ENCODE results near the gene NPTXR. TPM values are rescaled to one million over a fixed set of nuclear protein-coding genes. Genes with fewer than 3 reads are reported as not detected.

The NPTXR gene
- total and polyA plus RNA-seq, 2 experiments from 2014 or later = 0.99 to 2.7 TPM

DNA sequence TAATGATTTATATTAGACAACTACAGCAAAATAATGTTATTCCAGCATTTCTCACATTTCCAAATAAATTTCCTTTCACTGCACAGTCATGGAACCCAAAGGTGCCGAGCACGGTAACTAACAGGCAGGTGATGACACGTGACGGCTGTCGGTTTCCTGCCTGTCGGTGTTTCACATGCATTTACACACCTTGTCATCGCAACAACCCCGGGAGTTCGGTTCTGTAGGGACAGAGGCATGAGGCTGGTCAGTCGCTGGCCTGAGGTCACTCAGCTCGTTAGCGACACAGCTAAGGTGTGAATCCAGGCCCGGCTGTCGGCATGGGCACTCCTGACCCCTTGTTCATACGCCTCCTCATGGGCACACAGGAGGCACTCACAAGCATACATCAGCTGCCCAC is 59.8 kb downstream of the NPTXR start:
- Histone ChIP-seq H3K36me3 (ENCODE audit: low read depth) (no peaks in the 10 kb centered on the region), H3K4me2 (ENCODE audit: unreplicated experiment) (no peak overlapping the region), H3K9me3 (ENCODE audit: low read depth) (no peaks in the 10 kb centered on the region), H3K9me2 (ENCODE audit: insufficient read depth) (no peaks in the 10 kb centered on the region), H3K9ac (no peak overlapping the region), H3K27me3 (replicated peaks; ENCODE audit: insufficient read depth) (no peaks in the 10 kb centered on the region), H3K4me3 (no peak overlapping the region), H2AFZ (no peak overlapping the region), H4K20me1 (ENCODE audit: insufficient read depth) (no peaks in the 10 kb centered on the region), H3F3A (ENCODE audit: insufficient read depth) (peaks cover 12% of the 10 kb centered on the region), H3K4me1 (ENCODE audit: insufficient read depth) (peaks cover 18% of the 10 kb centered on the region), H3K27ac (no peak overlapping the region), H3K79me2 (ENCODE audit: insufficient read depth) (no peaks in the 10 kb centered on the region)
- in situ Hi-C loops (cut with MboI) = no loop called here
- WGBS, 2 experiments (ENCODE audit: low coverage in 1 of 2, low lambda C conversion rate in 2 of 2, missing lambda C conversion rate in 2 of 2) = 97 to 98% methylated on average over 15 of the region's 15 CpGs
- TF ChIP-seq EZH2 (IDR thresholded peaks at IDR 0.05; ENCODE audit: insufficient read depth, poor library complexity, severe bottlenecking) (no peak), EZH2phosphoT487 (IDR thresholded peaks at IDR 0.05; ENCODE audit: insufficient read depth, low read depth) (no peak)
- no peak for DNase-seq

- no peaks in the 10 kb centered on the region for H3K27me3 ChIP-seq (replicated peaks; ENCODE audit: insufficient read depth)
- no peaks in the 10 kb centered on the region for H4K20me1 ChIP-seq (ENCODE audit: insufficient read depth)
- WGBS, 2 experiments (ENCODE audit: low coverage in 1 of 2, low lambda C conversion rate in 2 of 2, missing lambda C conversion rate in 2 of 2) = 42 to 45% methylated on average over 7 to 14 of the region's 14 CpGs
- no peak for DNase-seq
- H3K4me3 ChIP-seq = no peak overlapping the region
- 0 out of 2 replicates have a peak overlapping the region, but pooled peaks have one; percentile 18 for H3K9ac ChIP-seq
- no peaks in the 10 kb centered on the region for H3K9me3 ChIP-seq (ENCODE audit: low read depth)
- TF ChIP-seq EZH2phosphoT487 (IDR thresholded peaks at IDR 0.05; ENCODE audit: insufficient read depth, low read depth) (no peak), EZH2 (IDR thresholded peaks at IDR 0.05; ENCODE audit: insufficient read depth, poor library complexity, severe bottlenecking) (no peak)
- H3K27ac ChIP-seq = 0 out of 2 replicates have a peak overlapping the region, but pooled peaks have one; percentile 48
- peaks cover 9% of the 10 kb centered on the region for H3K4me1 ChIP-seq (ENCODE audit: insufficient read depth)
- H3K4me2 ChIP-seq (ENCODE audit: unreplicated experiment) = no peak overlapping the region
- in situ Hi-C loops (cut with MboI) = no loop called here
- H3F3A ChIP-seq (ENCODE audit: insufficient read depth) = peaks cover 7% of the 10 kb centered on the region; the same call in 1 of the 2 replicates
- H3K9me2 ChIP-seq (ENCODE audit: insufficient read depth) = no peaks in the 10 kb centered on the region
- H3K79me2 ChIP-seq (ENCODE audit: insufficient read depth) = no peaks in the 10 kb centered on the region
- peak overlapping the region; percentile 73; the same call in 1 of the 2 replicates for H2AFZ ChIP-seq
- H3K36me3 ChIP-seq (ENCODE audit: low read depth) = no peaks in the 10 kb centered on the region
Observed at GRCh38 chr22:38783095-38783615, 60.7 kb downstream of the NPTXR start.

DNA sequence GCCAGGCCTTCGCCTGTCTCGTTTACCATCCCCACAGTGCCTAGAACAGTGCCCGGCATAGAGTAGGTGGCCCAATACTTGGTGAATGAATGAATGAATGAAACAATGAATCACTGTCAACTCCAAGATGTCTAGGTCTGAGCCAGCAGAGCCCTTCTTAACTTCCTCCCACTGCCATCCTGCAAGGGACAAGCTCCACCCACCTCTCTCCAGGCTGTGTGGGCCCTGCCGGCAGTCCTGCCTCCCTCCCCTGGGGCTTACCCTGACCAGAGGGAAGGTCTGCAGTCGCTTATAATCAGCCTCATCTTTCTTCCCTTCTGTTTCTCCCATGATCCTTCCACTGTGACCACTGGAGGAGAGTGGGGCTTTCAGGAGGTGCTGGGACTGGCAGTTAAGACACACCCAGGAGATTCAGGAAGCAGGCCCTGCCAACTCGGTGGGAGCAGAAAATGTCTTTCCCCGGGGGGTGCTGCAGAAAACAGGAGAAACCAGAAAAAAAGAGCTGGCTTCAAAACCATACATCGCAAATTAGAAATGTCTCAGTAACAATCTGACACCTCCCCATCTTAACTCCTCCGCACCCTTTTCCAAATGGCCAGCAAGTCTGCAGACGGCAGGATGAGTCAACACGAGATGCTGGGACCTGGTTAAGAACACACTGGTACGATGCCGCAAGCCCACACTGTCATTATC is 61.3 kb downstream of the NPTXR start:
- H3K27me3 ChIP-seq (replicated peaks; ENCODE audit: insufficient read depth) = no peaks in the 10 kb centered on the region
- no peaks in the 10 kb centered on the region for H3K9me3 ChIP-seq (ENCODE audit: low read depth)
- DNase-seq = peak; percentile 84
- TF ChIP-seq EZH2 (IDR thresholded peaks at IDR 0.05; ENCODE audit: insufficient read depth, poor library complexity, severe bottlenecking) (no peak), EZH2phosphoT487 (IDR thresholded peaks at IDR 0.05; ENCODE audit: insufficient read depth, low read depth) (no peak)
- peak overlapping the region; percentile 48 for H3K27ac ChIP-seq
- in situ Hi-C loops (cut with MboI) = no loop called here
- H3K9ac ChIP-seq = 0 out of 2 replicates have a peak overlapping the region, but pooled peaks have one; percentile 18
- no peak overlapping the region for H3K4me3 ChIP-seq
- H2AFZ ChIP-seq = peak overlapping the region; percentile 73
- H4K20me1 ChIP-seq (ENCODE audit: insufficient read depth) = no peaks in the 10 kb centered on the region
- peak overlapping the region; percentile 24 for H3K4me2 ChIP-seq (ENCODE audit: unreplicated experiment)
- no peaks in the 10 kb centered on the region for H3K79me2 ChIP-seq (ENCODE audit: insufficient read depth)
- no peaks in the 10 kb centered on the region for H3K36me3 ChIP-seq (ENCODE audit: low read depth)
- peaks cover 5% of the 10 kb centered on the region for H3K4me1 ChIP-seq (ENCODE audit: insufficient read depth)
- H3F3A ChIP-seq (ENCODE audit: insufficient read depth) = peaks cover 7% of the 10 kb centered on the region; the same call in 1 of the 2 replicates
- H3K9me2 ChIP-seq (ENCODE audit: insufficient read depth) = no peaks in the 10 kb centered on the region
- WGBS, 2 experiments (ENCODE audit: low coverage in 1 of 2, low lambda C conversion rate in 2 of 2, missing lambda C conversion rate in 2 of 2) = 62 to 66% methylated on average over 13 of the region's 13 CpGs

- H3K9ac ChIP-seq = no peak overlapping the region
- H3K27ac ChIP-seq = no peak overlapping the region
- H3K9me3 ChIP-seq (ENCODE audit: low read depth) = no peaks in the 10 kb centered on the region
- no peak overlapping the region for H2AFZ ChIP-seq
- no peak for TF ChIP-seq EZH2 (IDR thresholded peaks at IDR 0.05; ENCODE audit: insufficient read depth, poor library complexity, severe bottlenecking)
- no peak for TF ChIP-seq EZH2phosphoT487 (IDR thresholded peaks at IDR 0.05; ENCODE audit: insufficient read depth, low read depth)
- H3K4me2 ChIP-seq (ENCODE audit: unreplicated experiment) = no peak overlapping the region
- in situ Hi-C loops (cut with MboI) = no loop called here
- WGBS, 2 experiments (ENCODE audit: low coverage in 1 of 2, low lambda C conversion rate in 2 of 2, missing lambda C conversion rate in 2 of 2) = 73 to 77% methylated on average over 9 to 13 of the region's 13 CpGs
- H3F3A ChIP-seq (ENCODE audit: insufficient read depth) = peaks cover 7% of the 10 kb centered on the region; the same call in 1 of the 2 replicates
- H3K36me3 ChIP-seq (ENCODE audit: low read depth) = no peaks in the 10 kb centered on the region
- H3K9me2 ChIP-seq (ENCODE audit: insufficient read depth) = no peaks in the 10 kb centered on the region
- DNase-seq = no peak
- H3K27me3 ChIP-seq (replicated peaks; ENCODE audit: insufficient read depth) = no peaks in the 10 kb centered on the region
- H3K79me2 ChIP-seq (ENCODE audit: insufficient read depth) = no peaks in the 10 kb centered on the region
- peaks cover 5% of the 10 kb centered on the region for H3K4me1 ChIP-seq (ENCODE audit: insufficient read depth)
- H3K4me3 ChIP-seq = no peak overlapping the region
- H4K20me1 ChIP-seq (ENCODE audit: insufficient read depth) = no peaks in the 10 kb centered on the region
Observed at GRCh38 chr22:38781033-38781432, 62.8 kb downstream of the NPTXR start.

Data from GM23248 (cell line).